ENCODE measurements around the gene HPS4.

GRCh38 chr22:26499188-26499703, 15.7 kb upstream of the HPS4 start:
- TF ChIP-seq EP300 (IDR thresholded peaks at IDR 0.05) (no peak), CTCF (IDR thresholded peaks at IDR 0.05) (no peak)
